Epidermal melanocyte (primary cell): ENCODE measurements around the gene CPA4.

ENCODE experiments used
- DNase-seq: peaks from one replicate; pipeline ENCODE4 v3.0.0; 2011; ENCODE audit warnings: low spot score; ENCODE audit not compliant: insufficient read length

CPA4 gene

DNA sequence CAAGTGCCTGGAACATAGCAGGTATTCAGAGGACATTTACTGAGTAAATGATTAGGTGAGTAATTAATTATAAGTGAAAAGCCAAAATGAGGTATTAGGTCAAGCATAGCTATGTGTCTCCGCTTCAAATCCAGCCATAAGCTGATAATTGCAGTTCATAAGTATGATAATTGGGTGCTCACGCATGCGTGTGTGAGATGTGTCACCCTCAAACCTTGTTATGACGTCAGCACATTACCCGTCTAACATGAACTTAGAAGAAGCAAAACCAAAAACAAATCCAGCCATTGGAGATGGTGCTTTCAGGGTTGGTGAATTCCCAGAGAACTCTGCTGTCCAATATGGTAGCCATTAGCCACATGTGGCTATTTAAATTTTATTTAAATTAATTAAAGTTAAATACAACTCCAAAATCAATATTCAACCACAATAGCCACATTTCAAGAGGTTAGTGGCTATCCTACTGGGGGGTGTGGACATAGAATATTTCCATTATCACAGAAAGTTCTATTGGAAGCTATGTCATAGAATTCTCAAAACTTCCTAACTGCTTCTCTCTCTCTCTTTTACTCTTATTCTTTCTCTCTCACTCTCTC, 51.4 kb downstream of the CPA4 start, which contains the start of gene CPA5:
CPA5 (plus strand) TSS at position 546 of the 596 bp plus-strand sequence. CDS start 1,670 bp downstream, outside the sequence.
- DNase-seq = no peak

DNA sequence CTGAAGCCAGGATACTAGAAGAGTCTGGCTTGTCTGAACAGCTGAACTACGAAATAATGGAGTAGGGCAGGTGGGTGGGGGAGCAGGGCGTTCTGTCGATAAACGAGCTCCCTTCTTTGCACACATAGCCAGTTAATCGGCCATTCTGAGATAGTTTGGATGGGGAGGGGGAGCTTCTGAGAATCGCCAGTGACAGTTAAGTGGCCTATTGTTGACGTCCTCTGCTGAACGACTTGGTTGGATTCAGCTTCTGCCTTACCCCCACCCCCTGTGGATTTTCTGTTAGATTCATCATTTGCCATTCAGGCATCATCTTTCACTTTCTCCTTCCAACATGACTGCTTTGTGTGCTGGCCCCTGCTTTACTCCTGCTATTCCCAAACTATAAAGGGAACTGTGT, 52.2 kb downstream of the CPA4 start:
- DNase-seq = no peak

DNA sequence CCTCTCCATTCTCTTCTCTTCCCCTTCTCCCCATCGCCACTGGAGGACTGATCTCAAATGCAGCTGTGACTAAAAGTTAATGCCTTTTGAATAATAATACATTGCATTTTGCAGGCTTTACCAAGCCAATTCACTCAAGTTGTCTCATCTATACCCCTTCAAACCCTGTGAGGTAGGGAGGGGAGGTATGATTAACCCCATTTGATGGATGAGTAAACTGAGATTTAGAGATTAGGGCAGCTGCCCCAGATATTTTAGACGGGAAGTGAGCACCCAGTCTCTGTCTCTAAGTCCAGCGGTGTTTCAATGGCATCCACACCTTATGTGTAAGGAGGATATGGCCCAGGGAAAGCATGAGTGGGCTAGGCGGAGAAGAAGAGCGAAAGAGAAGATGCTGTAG, 52.8 kb downstream of the CPA4 start:
- DNase-seq = no peak

DNA sequence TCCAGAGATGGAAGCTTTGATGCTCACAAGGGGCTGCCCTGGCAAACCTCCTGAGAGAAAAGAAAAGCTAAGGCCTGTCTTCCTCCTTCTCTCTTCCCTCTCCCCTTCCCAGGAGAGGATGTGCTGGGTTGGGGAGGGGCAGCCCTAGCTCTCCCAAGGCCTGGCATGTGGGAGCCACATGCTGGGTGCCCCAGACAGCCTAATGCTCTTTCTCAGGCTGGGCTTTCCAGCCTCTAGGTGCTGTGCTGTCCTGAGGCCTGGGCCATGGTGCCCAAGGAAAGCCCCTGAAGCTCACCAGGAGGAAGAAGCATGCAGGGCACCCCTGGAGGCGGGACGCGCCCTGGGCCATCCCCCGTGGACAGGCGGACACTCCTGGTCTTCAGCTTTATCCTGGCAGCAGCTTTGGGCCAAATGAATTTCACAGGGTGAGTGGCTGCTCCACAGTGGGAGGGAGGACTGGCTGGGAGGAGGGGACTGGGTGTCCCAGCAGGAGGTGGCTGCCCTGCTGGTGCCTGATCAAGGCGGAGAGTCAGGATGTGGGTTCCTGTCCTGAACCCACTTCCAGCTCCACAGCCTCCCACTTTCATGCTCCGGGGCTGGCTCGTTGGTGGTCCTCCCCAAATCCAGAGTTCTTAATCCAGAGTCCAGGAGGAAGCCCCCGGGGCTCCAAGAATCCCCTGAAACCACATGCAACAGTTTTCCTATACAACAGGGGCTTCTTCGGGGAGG, 53.4 kb downstream of the CPA4 start:
- DNase-seq = no peak

DNA sequence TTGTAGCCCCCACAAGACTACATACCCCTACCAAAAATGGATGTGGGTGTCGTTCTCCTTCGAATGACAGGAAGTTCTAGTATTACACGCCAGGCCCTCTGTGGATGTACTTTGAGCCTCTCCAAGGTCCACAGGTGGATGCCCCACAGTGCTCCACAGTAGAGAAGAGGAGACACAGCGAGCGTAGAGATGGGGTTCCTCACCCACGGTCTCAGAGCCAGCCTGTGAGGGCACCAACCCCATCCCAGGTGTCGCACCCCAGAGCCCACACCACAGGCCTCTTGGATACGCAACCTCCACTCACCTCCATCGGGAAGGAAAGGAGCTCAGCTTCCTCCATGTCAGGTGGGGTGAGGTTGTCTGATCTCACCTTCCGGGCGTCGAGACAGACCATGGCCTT, 54.0 kb downstream of the CPA4 start:
- no peak for DNase-seq

DNA sequence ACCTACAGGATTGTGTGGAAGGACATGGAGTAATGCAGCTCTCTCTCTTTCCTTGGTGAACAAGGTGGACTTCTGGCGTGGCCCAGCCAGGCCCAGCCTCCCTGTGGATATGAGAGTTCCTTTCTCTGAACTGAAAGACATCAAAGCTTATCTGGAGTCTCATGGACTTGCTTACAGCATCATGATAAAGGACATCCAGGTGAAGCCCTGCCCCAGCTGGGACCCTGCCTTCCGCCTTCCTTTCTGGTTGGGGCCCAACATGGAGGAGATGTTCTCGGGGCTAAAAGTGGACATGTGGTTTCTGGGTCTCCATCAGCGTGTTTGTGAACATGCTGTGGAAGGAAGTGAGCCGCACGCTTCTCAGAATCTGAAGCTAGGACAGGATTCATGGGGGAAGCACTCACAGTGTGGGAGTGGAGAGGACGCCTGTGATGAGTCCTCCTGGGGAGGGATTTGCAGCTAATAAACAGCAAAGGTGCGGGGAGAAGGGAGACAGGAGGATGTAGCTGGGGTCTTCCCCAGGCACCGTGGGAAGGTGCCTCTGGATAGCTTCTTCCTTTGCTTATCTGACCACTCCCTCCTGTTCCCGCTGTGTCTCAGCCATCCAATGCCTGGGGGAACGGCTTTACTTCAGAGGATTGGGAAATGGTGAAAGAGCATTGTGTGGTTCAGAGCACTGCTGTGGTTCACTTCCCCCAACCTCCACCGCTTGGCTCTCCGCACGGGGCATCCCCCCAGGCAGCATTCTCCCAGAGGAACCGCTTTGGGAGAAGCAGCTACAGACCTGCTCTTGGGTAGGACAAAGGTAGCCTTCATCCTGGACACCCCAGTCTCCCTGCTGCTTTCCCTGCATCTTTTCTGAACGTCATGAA, 57.2 kb downstream of the CPA4 start:
- peak; percentile 50 for DNase-seq

DNA sequence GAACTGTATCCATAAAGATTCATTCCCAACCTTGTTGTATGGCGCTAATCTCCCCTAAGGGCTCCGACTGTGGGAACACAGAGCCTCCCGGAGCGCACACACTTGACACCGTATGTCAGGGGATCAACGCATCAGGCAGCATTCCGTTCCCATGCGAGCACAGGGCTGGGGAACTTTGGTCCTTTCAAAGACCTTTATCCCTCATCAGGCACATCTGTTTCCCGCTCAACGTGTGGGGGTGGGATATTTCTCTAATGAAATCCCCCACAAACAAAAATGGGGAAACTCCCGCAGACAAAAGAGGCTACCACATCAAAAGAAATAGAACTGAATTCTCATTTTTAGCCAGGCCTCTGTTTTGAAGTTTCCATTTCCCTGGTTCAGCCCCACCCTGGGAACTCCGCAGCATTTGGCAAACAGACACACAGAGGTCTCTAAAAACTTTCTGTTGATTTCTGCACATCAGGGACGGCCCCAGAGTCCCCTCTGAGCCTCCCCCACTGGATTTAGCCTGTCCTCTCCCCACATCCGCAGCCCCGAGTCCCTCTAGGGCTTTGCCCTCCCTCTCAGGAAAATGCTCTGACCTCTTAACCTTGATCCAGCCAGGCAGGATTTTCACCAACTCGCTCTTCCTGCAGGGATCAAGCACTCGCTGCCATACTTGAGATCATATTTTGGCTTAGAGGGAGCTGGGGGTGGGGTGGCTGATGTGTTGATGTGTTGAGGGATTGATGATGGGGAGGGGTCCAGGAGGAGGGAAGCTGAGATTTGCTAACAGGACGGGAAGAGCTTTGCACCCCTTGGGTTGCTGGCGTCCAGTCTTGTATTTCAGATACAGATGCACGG, 58.2 kb downstream of the CPA4 start:
- DNase-seq = no peak

DNA sequence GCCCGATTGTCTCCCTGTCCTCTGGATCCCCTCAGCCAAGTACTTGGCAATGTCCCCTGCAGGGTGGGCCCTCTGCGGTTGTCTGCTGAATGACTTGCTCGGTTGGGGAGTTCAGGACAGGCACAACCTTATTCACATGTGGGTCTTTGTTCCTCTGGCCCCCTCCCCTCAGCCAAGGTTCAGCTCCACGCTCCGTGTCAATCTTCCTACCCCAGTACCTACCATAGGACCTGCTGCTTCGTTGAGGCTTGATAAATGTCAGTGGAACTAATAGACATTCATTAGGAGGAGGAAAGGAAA, 58.8 kb downstream of the CPA4 start:
- no peak for DNase-seq

DNA sequence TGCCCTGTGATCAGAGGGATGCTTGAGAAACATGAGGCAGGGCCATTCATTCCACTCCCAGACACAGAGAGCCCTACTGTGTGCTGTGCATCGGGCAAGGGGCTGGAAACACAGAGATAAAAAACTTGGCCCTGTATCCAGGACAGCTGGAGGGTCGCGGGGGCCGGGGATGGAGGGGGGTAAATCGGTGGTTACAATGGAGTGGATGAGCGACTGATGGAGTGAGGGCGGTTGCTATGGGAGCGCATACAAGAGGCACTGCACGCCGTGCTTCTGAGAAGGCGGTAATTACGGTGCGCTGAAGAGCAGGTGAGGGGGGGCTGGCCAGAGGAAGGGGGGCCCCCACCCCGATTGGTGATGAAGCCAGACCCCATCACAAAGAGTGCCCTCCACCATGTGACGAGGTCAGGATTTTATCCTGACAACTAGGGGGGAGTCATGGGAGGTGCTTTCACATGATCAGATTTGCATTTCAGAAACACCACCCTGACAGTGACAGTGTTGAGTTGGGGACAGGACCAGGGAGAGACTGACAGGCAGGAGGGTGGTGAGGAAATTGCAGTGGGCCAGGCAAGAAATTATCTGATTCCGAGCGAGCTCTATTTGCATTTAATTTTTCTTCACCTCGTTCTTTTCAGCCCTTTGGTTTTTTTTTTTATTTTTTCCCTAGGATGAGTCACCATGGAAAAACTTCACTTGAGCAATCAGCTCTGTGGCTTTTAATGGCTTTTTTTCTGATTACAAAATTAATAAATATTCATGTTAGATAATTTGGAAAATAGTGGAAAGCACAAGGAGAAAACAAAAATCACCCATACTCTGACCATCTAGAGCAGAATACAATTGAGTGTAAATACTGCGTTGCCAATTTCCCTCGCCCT, 59.5 kb downstream of the CPA4 start:
- peak; percentile 42 for DNase-seq

DNA sequence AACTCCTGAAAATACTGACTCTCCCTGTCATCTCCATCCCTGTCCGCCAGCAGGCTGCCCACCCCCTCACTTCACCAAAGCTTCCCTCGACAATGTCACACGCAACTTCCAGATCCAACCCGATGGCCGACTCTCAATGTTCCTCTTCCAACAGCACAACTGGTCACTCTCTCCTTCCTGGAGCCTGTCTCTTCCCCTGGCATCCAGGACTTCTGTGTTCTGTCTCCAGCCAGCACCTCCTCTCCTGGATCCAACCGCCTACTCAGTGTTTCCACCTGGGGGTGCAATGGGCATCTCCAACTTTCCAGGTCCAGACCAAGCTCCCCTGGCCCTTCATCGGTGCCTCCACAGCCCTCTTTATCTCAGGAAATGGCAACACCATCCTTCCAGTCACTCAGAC, 60.2 kb downstream of the CPA4 start:
- DNase-seq = no peak

DNA sequence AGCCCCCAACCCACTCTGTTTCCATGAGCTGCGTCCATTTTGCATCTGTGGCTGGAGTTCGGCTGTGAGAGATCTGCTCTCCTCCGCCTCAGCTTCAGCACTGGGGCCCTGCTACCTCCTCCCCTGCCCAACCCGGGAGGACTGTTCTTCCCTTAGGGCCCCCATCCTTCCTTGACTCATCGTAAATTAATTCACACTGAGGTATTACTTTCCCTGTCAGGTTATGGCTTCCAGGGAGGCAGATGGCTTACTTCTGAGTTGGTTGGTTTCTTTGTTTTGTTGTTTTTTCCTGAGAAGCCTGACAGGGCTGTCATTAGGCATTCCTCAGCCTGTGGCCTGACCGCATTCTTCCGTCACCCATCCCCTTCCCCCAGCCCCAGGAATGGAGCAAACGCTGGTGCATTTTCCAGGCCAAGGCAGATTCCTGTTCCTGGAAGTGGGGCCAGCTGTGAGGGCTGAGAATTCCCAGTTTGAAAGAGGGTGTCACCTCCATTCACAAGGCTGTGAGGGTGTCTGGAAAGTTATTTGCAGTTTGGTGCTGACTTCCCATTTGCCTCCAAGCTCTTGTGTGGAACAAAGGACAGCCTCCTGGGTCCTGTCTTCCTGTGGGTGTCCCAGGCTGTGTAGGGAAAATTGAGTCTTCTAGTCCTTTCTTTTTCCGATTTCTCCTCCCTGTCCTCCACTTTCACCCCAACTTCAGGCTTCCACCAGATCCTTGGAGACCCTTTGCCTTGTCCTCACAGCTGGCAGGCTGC, 63.3 kb downstream of the CPA4 start:
- DNase-seq = peak; percentile 61

DNA sequence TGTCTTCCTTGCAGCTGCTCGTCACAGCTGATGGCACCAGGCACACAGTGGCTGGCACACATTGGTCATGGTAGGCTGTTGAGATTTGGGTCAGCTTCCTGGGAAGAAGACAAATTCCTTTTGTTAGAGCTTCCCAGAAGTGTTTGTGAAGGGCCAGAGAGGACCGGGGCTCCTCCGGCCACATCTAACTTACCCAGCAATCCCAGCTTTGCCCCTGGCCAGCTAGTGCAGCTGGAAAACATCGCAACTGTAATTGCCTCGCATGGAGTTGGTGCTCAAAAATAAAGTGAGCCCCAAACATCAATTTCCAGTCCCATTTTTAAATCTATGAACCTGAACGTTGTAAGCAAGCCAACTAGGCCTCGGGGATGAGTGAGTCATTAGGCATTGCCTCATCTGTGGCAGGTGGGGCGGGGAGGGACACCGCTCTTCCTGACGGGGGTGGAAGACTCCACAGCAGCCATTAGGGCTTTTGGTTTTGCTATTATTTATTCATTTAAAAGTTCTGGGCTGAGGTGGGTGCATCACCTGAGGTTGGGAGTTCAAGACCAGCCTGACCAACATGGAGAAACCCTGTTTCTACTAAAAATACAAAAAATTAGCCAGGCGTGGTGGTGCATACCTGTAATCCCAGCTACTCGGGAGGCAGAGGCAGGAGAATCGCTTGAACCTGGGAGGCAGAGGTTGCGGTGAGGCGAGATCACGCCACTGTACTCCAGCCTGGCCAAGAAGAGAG, 64.1 kb downstream of the CPA4 start:
- no peak for DNase-seq

DNA sequence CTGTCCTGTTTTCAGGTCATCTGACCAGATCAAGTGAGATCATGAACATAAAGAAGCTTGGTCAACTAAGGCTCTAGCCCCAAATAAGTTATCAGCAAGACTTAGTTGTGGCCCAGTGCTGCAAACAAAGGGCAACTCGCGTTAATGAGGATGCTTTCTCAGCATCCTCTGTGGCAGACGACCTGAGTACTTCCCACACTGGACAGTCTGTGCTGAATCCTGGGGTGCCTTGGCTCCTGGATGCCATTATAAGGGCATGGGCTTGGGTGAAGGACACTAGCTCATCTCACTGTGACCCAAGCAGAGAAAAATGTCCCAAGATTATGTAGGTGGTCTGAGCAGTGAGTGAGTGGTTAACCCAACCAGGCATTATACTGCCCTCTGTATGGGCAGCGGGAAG, 65.5 kb downstream of the CPA4 start:
- no peak for DNase-seq

DNA sequence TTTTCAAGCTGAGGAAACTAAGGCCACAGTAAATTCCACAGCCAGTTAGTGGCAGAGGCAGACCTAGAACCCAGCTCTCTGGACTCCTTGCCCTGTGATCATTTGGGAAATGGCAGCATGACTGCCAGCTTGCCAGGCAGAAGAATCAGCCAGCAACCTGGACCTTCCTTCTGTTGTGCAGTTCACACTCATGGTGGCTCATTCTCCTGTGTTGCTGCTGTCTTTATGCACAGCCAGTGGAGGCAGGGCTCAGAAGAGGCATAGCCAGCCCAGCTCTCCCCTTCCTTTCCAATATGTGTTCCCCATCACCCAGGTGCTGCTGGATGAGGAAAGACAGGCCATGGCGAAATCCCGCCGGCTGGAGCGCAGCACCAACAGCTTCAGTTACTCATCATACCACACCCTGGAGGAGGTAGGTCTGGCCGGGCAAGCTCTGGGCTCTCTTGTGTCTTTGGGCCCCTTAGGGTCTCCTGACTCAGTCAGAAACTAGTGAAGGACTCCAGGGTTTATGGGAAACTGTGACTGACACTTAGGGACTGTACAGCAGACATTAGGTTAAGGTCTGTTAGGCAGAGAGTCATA, 66.4 kb downstream of the CPA4 start:
- DNase-seq = no peak

DNA sequence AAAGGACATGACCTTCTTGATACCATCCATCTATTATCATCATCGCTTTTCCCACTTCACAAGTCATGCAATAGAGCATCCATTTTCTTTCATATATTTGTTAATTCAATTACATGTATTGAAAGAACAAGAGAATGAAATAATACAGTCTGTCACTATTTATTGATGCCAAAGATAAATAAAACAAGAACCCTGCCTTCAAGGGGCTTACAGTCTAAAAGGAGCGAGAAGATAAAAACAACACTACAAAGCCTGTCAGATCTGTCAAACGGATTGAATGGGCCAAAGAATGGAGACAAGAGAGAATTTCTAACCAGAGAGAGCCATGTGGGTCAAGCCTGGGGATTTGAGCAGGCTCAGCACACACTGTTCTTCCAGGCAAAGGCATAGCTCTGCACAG, 67.6 kb downstream of the CPA4 start:
- DNase-seq = no peak

DNA sequence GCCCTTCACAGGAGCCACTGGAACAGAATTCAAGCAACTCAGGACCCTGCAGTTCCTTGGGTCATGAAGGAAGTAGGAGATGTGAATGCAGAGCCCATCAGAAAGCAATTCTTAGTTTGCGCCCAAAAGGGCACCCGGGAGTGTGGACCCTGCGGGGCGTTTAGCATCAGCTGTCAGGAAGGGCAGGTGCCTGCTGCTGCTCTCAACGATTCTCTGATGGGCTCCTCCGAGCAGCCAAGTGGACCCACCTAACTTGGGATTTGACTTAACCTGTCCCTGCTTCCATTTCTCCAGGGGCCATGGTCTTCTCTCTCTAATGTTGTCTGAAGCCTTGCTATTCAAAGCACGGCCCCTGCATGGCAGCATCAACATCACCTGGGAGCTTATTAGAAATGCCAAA, 68.7 kb downstream of the CPA4 start:
- DNase-seq = no peak

DNA sequence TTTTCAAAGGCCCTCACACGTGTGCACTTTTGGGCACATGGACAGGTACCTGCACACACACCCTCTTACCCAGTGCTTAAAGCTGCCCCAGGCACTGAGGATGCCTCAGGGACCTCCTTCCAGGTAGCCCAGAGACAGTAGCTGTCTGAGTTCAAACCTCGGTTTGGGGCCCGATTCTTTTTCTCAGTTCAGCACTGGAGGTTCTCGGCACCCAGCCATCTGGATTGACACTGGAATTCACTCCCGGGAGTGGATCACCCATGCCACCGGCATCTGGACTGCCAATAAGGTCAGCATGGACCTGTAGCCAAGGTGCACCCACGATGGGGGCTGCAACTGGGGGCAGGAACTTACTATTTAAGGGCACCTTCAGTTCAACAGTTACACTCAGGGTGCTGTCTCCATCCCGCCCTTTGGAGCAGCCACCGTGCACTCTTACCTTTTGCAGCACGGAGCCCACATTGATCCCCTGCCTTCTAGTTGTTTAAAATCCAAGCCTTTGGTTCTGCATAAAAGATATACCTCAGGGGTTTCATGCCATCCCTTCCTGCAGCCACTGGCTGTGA, 69.4 kb downstream of the CPA4 start:
- DNase-seq = no peak

DNA sequence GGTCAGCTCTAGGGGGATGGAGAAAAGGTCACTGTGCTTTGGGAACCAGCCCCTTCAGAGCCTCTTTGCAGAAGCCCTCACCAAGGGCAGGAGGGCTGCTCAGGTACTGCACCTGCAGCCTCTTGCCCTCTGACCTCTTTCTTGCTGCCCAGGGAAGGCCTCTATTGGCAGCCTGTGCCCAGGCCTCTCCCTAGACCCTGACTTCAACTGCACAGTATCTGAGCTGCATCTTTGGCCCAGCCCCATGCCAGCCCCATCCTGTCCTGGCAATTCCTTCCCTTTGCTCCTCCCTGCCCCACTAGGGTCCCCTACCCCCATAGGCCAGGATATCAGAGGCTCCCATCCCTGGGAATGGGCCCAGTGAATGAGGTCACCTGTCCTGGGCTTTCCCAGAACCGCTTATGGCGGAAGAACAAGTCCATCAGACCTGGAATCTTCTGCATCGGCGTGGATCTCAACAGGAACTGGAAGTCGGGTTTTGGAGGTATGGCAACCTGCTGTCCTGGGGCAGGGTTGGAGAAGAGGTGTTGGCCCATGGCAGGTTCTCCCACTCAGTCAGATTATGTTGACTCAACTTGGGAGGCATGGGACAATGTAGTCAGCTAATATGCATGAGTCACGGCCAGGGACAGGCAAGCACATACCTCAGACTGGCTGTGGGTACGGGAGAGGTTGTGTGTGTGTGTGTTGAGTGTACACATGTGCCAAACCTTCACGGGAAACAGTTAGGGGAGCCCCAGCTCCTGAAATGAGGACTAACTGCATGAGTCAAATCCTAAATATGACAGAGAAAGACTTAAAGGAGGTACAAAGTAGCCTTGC, 70.3 kb downstream of the CPA4 start:
- DNase-seq = no peak
